GM18909 (cell line): Measurements from ENCODE around the gene SIRT5.
A peak's percentile ranks its signal among the peaks of the same experiment; 100 is the strongest.

Experiments
- ATAC-seq: cut with Tn5 transposase; IDR thresholded peaks from one replicate; pipeline ENCODE4 v1.9.1; 2021; ENCODE audit warnings: mild to moderate bottlenecking; ENCODE audit not compliant: unreplicated experiment, poor library complexity

The SIRT5 gene

GRCh38 chr6:13586603-13587542 is 12.5 kb downstream of the SIRT5 start:
- no peak for ATAC-seq

GRCh38 chr6:13589801-13590200 is 15.4 kb downstream of the SIRT5 start:
- ATAC-seq, result no peak

GRCh38 chr6:13590574-13591153 is 16.3 kb downstream of the SIRT5 start:
- ATAC-seq, result no peak

- ATAC-seq, result no peak
Measured at GRCh38 chr6:13591205-13591921, 17.0 kb downstream of the SIRT5 start.

- no peak for ATAC-seq
Measured at GRCh38 chr6:13593103-13593502, 18.7 kb downstream of the SIRT5 start.

- no peak for ATAC-seq
Measured at GRCh38 chr6:13593720-13594119, 19.3 kb downstream of the SIRT5 start.

- ATAC-seq, result no peak
Measured at GRCh38 chr6:13597073-13597472, 22.7 kb downstream of the SIRT5 start.

- no peak for ATAC-seq
Measured at GRCh38 chr6:13600036-13600435, 25.6 kb downstream of the SIRT5 start.

- no peak for ATAC-seq
Measured at GRCh38 chr6:13604135-13604534, 29.7 kb downstream of the SIRT5 start.

- no peak for ATAC-seq
Measured at GRCh38 chr6:13604546-13605416, 30.4 kb downstream of the SIRT5 start.

GRCh38 chr6:13605634-13606033 is 31.2 kb downstream of the SIRT5 start:
- no peak for ATAC-seq

GRCh38 chr6:13611715-13612114 is 37.3 kb downstream of the SIRT5 start:
- no peak for ATAC-seq

- no peak for ATAC-seq
Measured at GRCh38 chr6:13613029-13613594, 38.7 kb downstream of the SIRT5 start.

- ATAC-seq, result peak; percentile 29
Measured at GRCh38 chr6:13614126-13614925, 39.9 kb downstream of the SIRT5 start.

GRCh38 chr6:13614926-13615791 is 40.8 kb downstream of the SIRT5 start, which contains the start of gene NOL7:
Gene NOL7 (plus strand): TSS chr6:13615335. CDS start chr6:13615359, 24 bp downstream.
- peak; percentile 93 for ATAC-seq

- no peak for ATAC-seq
Measured at GRCh38 chr6:13615792-13616120, 41.4 kb downstream of the SIRT5 start.

- no peak for ATAC-seq
Measured at GRCh38 chr6:13617066-13617465, 42.7 kb downstream of the SIRT5 start.

- peak; percentile 56 for ATAC-seq
Measured at GRCh38 chr6:13624871-13625288, 50.5 kb downstream of the SIRT5 start.
